C1 segment of cervical spinal cord (tissue), 14 donors: ENCODE measurements around the gene RBM44.
A peak's percentile ranks its signal among the peaks of the same experiment; 100 is the strongest.
"Not testable (repeated sequence)": the region's sequence is repeated elsewhere in the genome, so short reads cannot be mapped to it uniquely, and the experiment has no call there.

Experiments
- DNase-seq, 14 donors: peaks; one replicate each; lab custom pipeline; 2025; lab: John Stamatoyannopoulos, UW

The RBM44 gene

GRCh38 chr2:237798236-237799059, at the start of gene RBM44:
Gene RBM44 (plus strand): TSS chr2:237798779. CDS start chr2:237813610, 14,831 bp downstream.
- DNase-seq: no peak

GRCh38 chr2:237749002-237749401, 49.6 kb upstream of the RBM44 start:
- no peak for DNase-seq

GRCh38 chr2:237749961-237750360, 48.6 kb upstream of the RBM44 start:
- no peak for DNase-seq

GRCh38 chr2:237750441-237750840, 48.1 kb upstream of the RBM44 start:
- DNase-seq: not testable (repeated sequence)

- DNase-seq: peak in 1 of 14 donors; percentile 11
These were observed 45.8 kb upstream of the RBM44 start for GRCh38 chr2:237752761-237753165.

GRCh38 chr2:237754182-237754581, 44.4 kb upstream of the RBM44 start:
- DNase-seq: no peak

GRCh38 chr2:237754626-237755248, 43.8 kb upstream of the RBM44 start:
- DNase-seq: no peak

- no peak for DNase-seq
These were observed 41.0 kb upstream of the RBM44 start for GRCh38 chr2:237757616-237758015.

- no peak for DNase-seq
These were observed 40.4 kb upstream of the RBM44 start for GRCh38 chr2:237758185-237758584.

- no peak for DNase-seq
These were observed 39.4 kb upstream of the RBM44 start for GRCh38 chr2:237759176-237759575.

- no peak for DNase-seq
These were observed 37.8 kb upstream of the RBM44 start for GRCh38 chr2:237760506-237761502.

GRCh38 chr2:237762291-237763182, 36.0 kb upstream of the RBM44 start:
- DNase-seq: not testable (repeated sequence)

- no peak for DNase-seq
These were observed 34.8 kb upstream of the RBM44 start for GRCh38 chr2:237763812-237764211.

- DNase-seq: not testable (repeated sequence)
These were observed 33.5 kb upstream of the RBM44 start for GRCh38 chr2:237765122-237765521.

GRCh38 chr2:237765875-237766274, 32.7 kb upstream of the RBM44 start:
- no peak for DNase-seq

- DNase-seq: no peak
These were observed 32.2 kb upstream of the RBM44 start for GRCh38 chr2:237766340-237766739.

GRCh38 chr2:237772513-237772912, 26.1 kb upstream of the RBM44 start:
- DNase-seq: no peak

GRCh38 chr2:237773826-237774225, 24.8 kb upstream of the RBM44 start:
- DNase-seq: no peak

GRCh38 chr2:237774811-237775553, 23.6 kb upstream of the RBM44 start:
- DNase-seq: peak in 2 of 14 donors; percentile 2 to 6

- DNase-seq: no peak
These were observed 19.1 kb upstream of the RBM44 start for GRCh38 chr2:237779521-237779920.
